WTC11 (cell line): ENCODE data around the gene CAPZB. TPM values are rescaled to one million over a fixed set of nuclear protein-coding genes. Genes with fewer than 3 reads are reported as not detected.
A peak's percentile ranks its signal among the peaks of the same experiment; 100 is the strongest.

ENCODE experiments used
- ATAC-seq: fragments of 200-7000 bp; cut with Tn5 transposase; 2 replicates; pipeline ENCODE4 v1.10.0; 2021; ENCODE audit warnings: mild to moderate bottlenecking, moderate library complexity
- CTCF ChIA-PET: fragments of 300-600 bp; sonication (Branson Sonifier 250); formaldehyde crosslinking; loops from one replicate; lab custom pipeline; 2021; ENCODE audit warnings: antibody characterized with exemption; lab: Charles Lee
- POLR2A ChIA-PET: fragments of 350-600 bp; sonication (Branson Sonifier 250); formaldehyde crosslinking; loops from one replicate; lab custom pipeline; 2021; ENCODE audit warnings: antibody characterized with exemption; lab: Charles Lee
- DNase-seq: peaks from one replicate; pipeline ENCODE4 v3.0.0; 2021; ENCODE audit warnings: low spot score
- H3K27ac Mint-ChIP-seq: 2 replicates; pipeline ENCODE4 v1.8.0; 2021; ENCODE audit warnings: mixed read lengths
- H3K27me3 Mint-ChIP-seq: 2 replicates; pipeline ENCODE4 v1.8.0; 2021; ENCODE audit warnings: low read depth, mild to moderate bottlenecking, moderate library complexity, mixed read lengths
- H3K36me3 Mint-ChIP-seq: 2 replicates; pipeline ENCODE4 v1.8.0; 2021; ENCODE audit warnings: mixed read lengths
- H3K4me1 Mint-ChIP-seq: 2 replicates; pipeline ENCODE4 v1.8.0; 2022; ENCODE audit warnings: mixed read lengths
- H3K4me3 Mint-ChIP-seq: 2 replicates; pipeline ENCODE4 v1.8.0; 2021; ENCODE audit warnings: mild to moderate bottlenecking, moderate library complexity, mixed read lengths
- H3K9me3 Mint-ChIP-seq: 2 replicates; pipeline ENCODE4 v1.8.0; 2021; ENCODE audit warnings: mixed read lengths
- ATF1 ChIP-seq: sonication (generic); formaldehyde crosslinking; IDR thresholded peaks from 2 replicates; pipeline ENCODE4 v1.8.1; 2023; ENCODE audit warnings: mild to moderate bottlenecking, moderate library complexity, missing genetic modification reagents
- FOXK1 ChIP-seq: sonication (generic); formaldehyde crosslinking; IDR thresholded peaks from 2 replicates; pipeline ENCODE4 v1.8.0; 2022; ENCODE audit warnings: mild to moderate bottlenecking, moderate library complexity, missing genetic modification reagents
- FOXP1 ChIP-seq: sonication (generic); formaldehyde crosslinking; IDR thresholded peaks from 2 replicates; pipeline ENCODE4 v1.8.0; 2022; ENCODE audit warnings: missing genetic modification reagents, mild to moderate bottlenecking, moderate library complexity, borderline replicate concordance
- JUN ChIP-seq: sonication (generic); formaldehyde crosslinking; IDR thresholded peaks from 2 replicates; pipeline ENCODE4 v1.8.0; 2023; ENCODE audit warnings: mild to moderate bottlenecking, missing genetic modification reagents
- NFE2L1 ChIP-seq: sonication (generic); formaldehyde crosslinking; IDR thresholded peaks from 2 replicates; pipeline ENCODE4 v1.8.1; 2023; ENCODE audit warnings: missing genetic modification reagents
- PRRX2 ChIP-seq: fragments of 250-450 bp; sonication (Bioruptor Pico); IDR thresholded peaks from 2 replicates; pipeline ENCODE4 v1.8.0; 2021; ENCODE audit warnings: mild to moderate bottlenecking
- RELA ChIP-seq: sonication (generic); formaldehyde crosslinking; IDR thresholded peaks from 2 replicates; pipeline ENCODE4 v1.8.1; 2022; ENCODE audit warnings: missing genetic modification reagents, mild to moderate bottlenecking, borderline replicate concordance
- TP53 ChIP-seq: sonication (generic); formaldehyde crosslinking; IDR thresholded peaks from 2 replicates; pipeline ENCODE4 v1.8.1; 2023; ENCODE audit warnings: mild to moderate bottlenecking, missing genetic modification reagents
- ZBTB21 ChIP-seq: sonication (generic); formaldehyde crosslinking; IDR thresholded peaks from 2 replicates; pipeline ENCODE4 v1.8.1; 2023; ENCODE audit warnings: mild to moderate bottlenecking, missing genetic modification reagents, borderline replicate concordance
- ZNF317 ChIP-seq: sonication (generic); formaldehyde crosslinking; IDR thresholded peaks from 2 replicates; pipeline ENCODE4 v1.8.1; 2023; ENCODE audit warnings: low read depth, mild to moderate bottlenecking, moderate library complexity, missing genetic modification reagents, borderline replicate concordance
- total RNA-seq: library from RNA; stranded (reverse); gene quantifications from 3 replicates; pipeline ENCODE4 v1.2.3, GENCODE V29; 2021
- TF ChIP-seq, protein P1 (sequence below): sonication (generic); formaldehyde crosslinking; IDR thresholded peaks from 2 replicates; pipeline ENCODE4 v1.8.0; 2023; ENCODE audit warnings: missing genetic modification reagents, mild to moderate bottlenecking, borderline replicate concordance
- TF ChIP-seq, protein P2 (sequence below): sonication (generic); formaldehyde crosslinking; IDR thresholded peaks from 2 replicates; pipeline ENCODE4 v1.8.0; 2023; ENCODE audit warnings: missing genetic modification reagents
- TF ChIP-seq, protein P3 (sequence below): sonication (generic); formaldehyde crosslinking; conservative IDR thresholded peaks from 2 replicates; pipeline ENCODE4 v1.8.1; 2022; ENCODE audit warnings: mild to moderate bottlenecking, missing genetic modification reagents
- TF ChIP-seq, protein P4 (sequence below): fragments of 250-450 bp; sonication (Bioruptor Pico); IDR thresholded peaks from 2 replicates; pipeline ENCODE4 v1.9.0; 2021; ENCODE audit warnings: mild to moderate bottlenecking

The CAPZB gene
- total RNA-seq, 1 experiment from 2014 or later = 348 TPM

DNA sequence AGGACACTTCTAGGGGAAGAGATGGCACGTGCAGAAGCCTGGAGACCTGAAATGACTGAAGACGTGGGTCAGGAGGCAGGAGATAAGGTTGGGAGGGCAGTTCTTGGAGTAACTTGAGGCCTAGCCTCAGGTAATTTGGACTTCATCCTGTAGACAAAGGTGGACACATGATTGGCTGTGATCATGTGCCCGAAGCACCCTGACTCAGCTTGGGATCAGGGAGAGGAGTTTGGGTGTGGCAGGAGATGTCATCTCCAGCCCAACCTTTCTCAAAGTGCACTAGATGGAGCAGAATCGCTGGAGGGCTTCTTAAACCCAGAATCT lies 171.7 kb downstream of the CAPZB start (continued):
- TF ChIP-seq, protein P1, sequence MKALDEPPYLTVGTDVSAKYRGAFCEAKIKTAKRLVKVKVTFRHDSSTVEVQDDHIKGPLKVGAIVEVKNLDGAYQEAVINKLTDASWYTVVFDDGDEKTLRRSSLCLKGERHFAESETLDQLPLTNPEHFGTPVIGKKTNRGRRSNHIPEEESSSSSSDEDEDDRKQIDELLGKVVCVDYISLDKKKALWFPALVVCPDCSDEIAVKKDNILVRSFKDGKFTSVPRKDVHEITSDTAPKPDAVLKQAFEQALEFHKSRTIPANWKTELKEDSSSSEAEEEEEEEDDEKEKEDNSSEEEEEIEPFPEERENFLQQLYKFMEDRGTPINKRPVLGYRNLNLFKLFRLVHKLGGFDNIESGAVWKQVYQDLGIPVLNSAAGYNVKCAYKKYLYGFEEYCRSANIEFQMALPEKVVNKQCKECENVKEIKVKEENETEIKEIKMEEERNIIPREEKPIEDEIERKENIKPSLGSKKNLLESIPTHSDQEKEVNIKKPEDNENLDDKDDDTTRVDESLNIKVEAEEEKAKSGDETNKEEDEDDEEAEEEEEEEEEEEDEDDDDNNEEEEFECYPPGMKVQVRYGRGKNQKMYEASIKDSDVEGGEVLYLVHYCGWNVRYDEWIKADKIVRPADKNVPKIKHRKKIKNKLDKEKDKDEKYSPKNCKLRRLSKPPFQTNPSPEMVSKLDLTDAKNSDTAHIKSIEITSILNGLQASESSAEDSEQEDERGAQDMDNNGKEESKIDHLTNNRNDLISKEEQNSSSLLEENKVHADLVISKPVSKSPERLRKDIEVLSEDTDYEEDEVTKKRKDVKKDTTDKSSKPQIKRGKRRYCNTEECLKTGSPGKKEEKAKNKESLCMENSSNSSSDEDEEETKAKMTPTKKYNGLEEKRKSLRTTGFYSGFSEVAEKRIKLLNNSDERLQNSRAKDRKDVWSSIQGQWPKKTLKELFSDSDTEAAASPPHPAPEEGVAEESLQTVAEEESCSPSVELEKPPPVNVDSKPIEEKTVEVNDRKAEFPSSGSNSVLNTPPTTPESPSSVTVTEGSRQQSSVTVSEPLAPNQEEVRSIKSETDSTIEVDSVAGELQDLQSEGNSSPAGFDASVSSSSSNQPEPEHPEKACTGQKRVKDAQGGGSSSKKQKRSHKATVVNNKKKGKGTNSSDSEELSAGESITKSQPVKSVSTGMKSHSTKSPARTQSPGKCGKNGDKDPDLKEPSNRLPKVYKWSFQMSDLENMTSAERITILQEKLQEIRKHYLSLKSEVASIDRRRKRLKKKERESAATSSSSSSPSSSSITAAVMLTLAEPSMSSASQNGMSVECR = no peak
- TF ChIP-seq FOXK1 (CRISPR knock-in tag) (no peak), NFE2L1 (no peak)

DNA sequence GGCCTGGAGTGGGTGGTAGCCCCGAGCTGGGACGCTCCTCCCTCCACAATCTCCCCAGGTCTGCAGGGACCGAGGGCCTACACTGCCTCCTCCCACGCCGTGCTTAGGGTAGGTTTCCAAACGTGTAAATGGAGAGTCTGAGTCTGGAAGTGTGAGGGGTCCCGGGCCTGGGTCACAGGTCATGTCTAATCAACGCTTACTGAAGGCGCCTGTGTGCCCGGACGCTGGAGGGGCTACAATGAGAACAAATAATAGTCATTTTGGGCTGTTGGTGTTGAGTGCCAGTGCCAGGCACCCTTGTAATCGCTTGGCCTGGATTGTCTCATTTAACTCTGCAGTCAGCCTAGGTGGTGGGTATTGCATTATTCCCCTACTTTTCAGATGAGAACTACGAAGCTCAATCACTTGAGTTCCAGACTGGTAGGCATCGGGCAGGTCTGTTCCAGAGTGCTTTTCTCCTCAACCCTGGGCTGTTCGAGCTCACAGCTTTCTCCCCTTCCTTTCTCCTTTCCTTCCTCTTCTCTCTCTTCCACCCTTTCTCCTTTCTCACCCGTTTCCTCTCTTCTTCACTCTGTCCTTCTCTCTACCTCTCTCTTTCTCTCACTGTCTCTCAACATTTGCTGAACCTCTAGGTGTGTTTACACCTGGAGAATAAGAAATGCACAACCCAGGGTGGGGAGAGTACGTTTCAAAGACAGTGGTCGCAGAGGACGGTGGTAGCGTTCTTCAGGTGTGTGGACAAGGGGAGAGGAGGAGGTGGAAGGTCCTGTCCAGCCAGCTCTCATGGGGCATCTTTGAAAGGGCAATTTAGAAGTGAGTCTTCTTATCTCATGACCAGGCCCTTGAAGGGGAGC lies 172.3 kb downstream of the CAPZB start:
- Mint-ChIP-seq H3K4me1 (peaks cover 15% of the 10 kb centered on the region), H3K36me3 (peaks cover 9% of the 10 kb centered on the region; the same call in 1 of the 2 replicates), H3K9me3 (no peaks in the 10 kb centered on the region), H3K27ac (no peak overlapping the region), H3K4me3 (peak overlapping the region; percentile 75), H3K27me3 (peaks cover 6% of the 10 kb centered on the region)
- POLR2A ChIA-PET = interaction anchor here (1.3 kb wide), 1 partner anchor 62 kb away, joined by 4 read pairs; the partner anchor contains the start of genes EMC1 and MRTO4
- no peak for DNase-seq
- CTCF ChIA-PET = interaction anchor here (0.5 to 1.5 kb wide), 8 partner anchors 14 to 368 kb away, joined by 3 to 5 read pairs (median 4); no protein-coding TSS in a partner anchor
- TF ChIP-seq, protein P2, sequence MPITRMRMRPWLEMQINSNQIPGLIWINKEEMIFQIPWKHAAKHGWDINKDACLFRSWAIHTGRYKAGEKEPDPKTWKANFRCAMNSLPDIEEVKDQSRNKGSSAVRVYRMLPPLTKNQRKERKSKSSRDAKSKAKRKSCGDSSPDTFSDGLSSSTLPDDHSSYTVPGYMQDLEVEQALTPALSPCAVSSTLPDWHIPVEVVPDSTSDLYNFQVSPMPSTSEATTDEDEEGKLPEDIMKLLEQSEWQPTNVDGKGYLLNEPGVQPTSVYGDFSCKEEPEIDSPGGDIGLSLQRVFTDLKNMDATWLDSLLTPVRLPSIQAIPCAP = no peak
- TF ChIP-seq, protein P3, sequence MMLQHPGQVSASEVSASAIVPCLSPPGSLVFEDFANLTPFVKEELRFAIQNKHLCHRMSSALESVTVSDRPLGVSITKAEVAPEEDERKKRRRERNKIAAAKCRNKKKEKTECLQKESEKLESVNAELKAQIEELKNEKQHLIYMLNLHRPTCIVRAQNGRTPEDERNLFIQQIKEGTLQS (CRISPR knock-in tag) = no peak
- TF ChIP-seq PRRX2 (CRISPR knock-in tag) (no peak), ZBTB21 (CRISPR knock-in tag) (no peak), JUN (CRISPR knock-in tag) (no peak), TP53 (no peak), ATF1 (CRISPR knock-in tag) (no peak), FOXP1 (CRISPR knock-in tag) (no peak), ZNF317 (CRISPR knock-in tag) (no peak), RELA (CRISPR knock-in tag) (no peak)
- TF ChIP-seq, protein P4, sequence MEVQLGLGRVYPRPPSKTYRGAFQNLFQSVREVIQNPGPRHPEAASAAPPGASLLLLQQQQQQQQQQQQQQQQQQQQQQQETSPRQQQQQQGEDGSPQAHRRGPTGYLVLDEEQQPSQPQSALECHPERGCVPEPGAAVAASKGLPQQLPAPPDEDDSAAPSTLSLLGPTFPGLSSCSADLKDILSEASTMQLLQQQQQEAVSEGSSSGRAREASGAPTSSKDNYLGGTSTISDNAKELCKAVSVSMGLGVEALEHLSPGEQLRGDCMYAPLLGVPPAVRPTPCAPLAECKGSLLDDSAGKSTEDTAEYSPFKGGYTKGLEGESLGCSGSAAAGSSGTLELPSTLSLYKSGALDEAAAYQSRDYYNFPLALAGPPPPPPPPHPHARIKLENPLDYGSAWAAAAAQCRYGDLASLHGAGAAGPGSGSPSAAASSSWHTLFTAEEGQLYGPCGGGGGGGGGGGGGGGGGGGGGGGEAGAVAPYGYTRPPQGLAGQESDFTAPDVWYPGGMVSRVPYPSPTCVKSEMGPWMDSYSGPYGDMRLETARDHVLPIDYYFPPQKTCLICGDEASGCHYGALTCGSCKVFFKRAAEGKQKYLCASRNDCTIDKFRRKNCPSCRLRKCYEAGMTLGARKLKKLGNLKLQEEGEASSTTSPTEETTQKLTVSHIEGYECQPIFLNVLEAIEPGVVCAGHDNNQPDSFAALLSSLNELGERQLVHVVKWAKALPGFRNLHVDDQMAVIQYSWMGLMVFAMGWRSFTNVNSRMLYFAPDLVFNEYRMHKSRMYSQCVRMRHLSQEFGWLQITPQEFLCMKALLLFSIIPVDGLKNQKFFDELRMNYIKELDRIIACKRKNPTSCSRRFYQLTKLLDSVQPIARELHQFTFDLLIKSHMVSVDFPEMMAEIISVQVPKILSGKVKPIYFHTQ (CRISPR knock-in tag) = no peak
- no peak for ATAC-seq
